Stomach (tissue), 9 donors: ENCODE measurements around the gene SLIT1. TPM values are rescaled to one million over a fixed set of nuclear protein-coding genes. Genes with fewer than 3 reads are reported as not detected.

ENCODE experiments used
- DNase-seq, 2 donors: peaks; one replicate each; pipeline versions ENCODE4 v3.0.0 to v3.0.0-alpha.2; 2013 to 2019
- H3K27ac ChIP-seq, 5 donors: fragments of 200-600 bp in 4 of 5; sonication (generic) in 4 of 5; one replicate each; pipeline ENCODE4 v1.5.1; 2013 to 2019; ENCODE audit warnings: mild to moderate bottlenecking in 1 of 5, moderate library complexity in 1 of 5
- H3K27me3 ChIP-seq, 3 donors: fragments of 200-600 bp; sonication (generic); one replicate each; pipeline ENCODE4 v1.5.1; 2017 to 2019; ENCODE audit warnings: mixed run types in 1 of 3
- H3K36me3 ChIP-seq, 4 donors: fragments of 200-600 bp; sonication (generic); 1 replicate in 3 of 4; 2 replicates in 1 of 4; pipeline ENCODE4 v1.5.1; 2016 to 2019
- H3K4me1 ChIP-seq, 4 donors: fragments of 200-600 bp; sonication (generic); one replicate each; pipeline ENCODE4 v1.5.1; 2016 to 2019
- H3K4me3 ChIP-seq, 4 donors: fragments of 200-600 bp; sonication (generic) in 3 of 4; one replicate each; pipeline ENCODE4 v1.5.1; 2016 to 2019; ENCODE audit warnings: mild to moderate bottlenecking in 1 of 4
- H3K9me3 ChIP-seq, 4 donors: fragments of 200-600 bp; sonication (generic); one replicate each; pipeline ENCODE4 v1.5.1; 2016 to 2019
- EP300 ChIP-seq: sonication (generic); formaldehyde crosslinking; IDR thresholded peaks from one replicate; pipeline ENCODE4 v1.6.1; 2017; ENCODE audit warnings: antibody characterized with exemption
- POLR2A ChIP-seq, 4 donors: fragments of 450-650 bp; IDR thresholded peaks; one replicate each; pipeline ENCODE4 v1.6.1; 2016; ENCODE audit warnings: antibody characterized with exemption in 4 of 4, control low read depth in 2 of 4, mild to moderate bottlenecking in 1 of 4, moderate library complexity in 1 of 4
- POLR2AphosphoS5 ChIP-seq, 3 donors: sonication (generic); formaldehyde crosslinking; IDR thresholded peaks; one replicate each; pipeline ENCODE4 v1.6.1; 2016; ENCODE audit warnings: antibody characterized with exemption in 3 of 3
- WGBS, 5 donors: extraction: QIAGEN DNeasy Blood & Tissue Kit in 3 of 5; methylation state at CpG; one replicate each; pipeline versions ENCODE4 v1.1.5 to v1.1.7; 2013 to 2018; 5-methylcytosine and 5-hydroxymethylcytosine counted together
- intact Hi-C: fragments of 100-400 bp; cut with DNase I; formaldehyde crosslinking; loops from one replicate; pipeline ENCODE4 v1.15.1; 2023; ENCODE audit warnings: low total_unique reads
- polyA plus RNA-seq, 3 donors: library from polyadenylated mRNA; stranded (reverse); fragments of 200-250 nt; gene quantifications; one replicate each; pipeline ENCODE4 v1.2.3, GENCODE V29; 2013
- total RNA-seq, 5 donors: library from RNA; depleted of rRNA; stranded (reverse); fragments of >200 nt; gene quantifications; one replicate each; pipeline versions ENCODE4 v1.1.0 to v1.2.3, GENCODE V29; 2014 to 2016
- TF ChIP-seq, protein P1 (sequence below), 7 experiments: fragments of 450-650 bp in 4 of 7; fragments of 200-600 bp in 3 of 7; sonication (generic) in 3 of 7; IDR thresholded peaks; one replicate each; pipeline ENCODE4 v1.5.1; 2016 to 2019; ENCODE audit warnings: antibody characterized with exemption in 7 of 7, control low read depth in 2 of 7, mild to moderate bottlenecking in 1 of 7
- donor health status: healthy with polysubstance abuse.
- donor health status: Bipolar disorder and iron deficiency.
- donor health status: healthy.

SLIT1 gene
- total and polyA plus RNA-seq, 8 donors = under 0.01 to 6.1 (median 0.44) TPM

DNA sequence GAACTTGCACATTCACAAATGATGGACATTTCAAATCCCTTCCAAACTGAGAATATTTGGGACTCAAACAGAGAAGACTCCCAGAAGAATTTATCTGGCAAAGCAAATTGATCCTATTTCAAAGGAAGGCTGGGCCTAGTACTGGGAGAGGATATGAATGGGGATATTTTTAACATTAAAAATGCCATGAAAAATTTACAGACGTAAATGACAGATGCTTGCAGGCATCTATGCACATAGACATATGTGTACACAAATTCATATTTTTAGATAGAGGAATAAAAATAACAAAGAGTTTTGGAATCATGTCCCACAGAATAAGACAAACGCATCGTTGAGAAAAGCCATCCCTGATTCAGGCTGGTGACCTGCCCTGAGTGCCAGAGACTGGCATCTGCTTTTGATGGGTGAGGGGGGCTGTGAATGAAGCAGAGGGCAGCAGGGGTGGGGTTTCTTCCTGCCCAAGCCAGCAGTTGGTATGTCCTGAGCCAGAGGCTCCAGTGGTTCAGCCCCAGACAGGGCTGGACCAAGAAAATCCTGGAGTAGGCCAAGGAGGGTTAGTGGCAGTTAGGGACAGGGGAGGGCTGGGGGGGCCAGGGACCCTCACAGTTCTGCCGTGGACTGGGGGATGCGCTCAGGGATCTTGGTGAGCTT is 138.5 kb downstream of the SLIT1 start:
- Histone ChIP-seq H3K36me3 (no peaks in the 10 kb centered on the region), H3K4me1 (no peaks in the 10 kb centered on the region), H3K4me3 (no peak overlapping the region), H3K9me3 (peaks cover 0 to 5% (median 2%) of the 10 kb centered on the region in 4 donors), H3K27me3 (peaks cover 0 to 15% (median 0%) of the 10 kb centered on the region in 3 donors), H3K27ac (no peak overlapping the region)
- no peak for DNase-seq
- WGBS, 5 donors = 82 to 94% (median 87%) methylated on average over 5 of the region's 5 CpGs
- TF ChIP-seq POLR2AphosphoS5 (IDR thresholded peaks at IDR 0.05) (no peak), POLR2A (IDR thresholded peaks at IDR 0.05) (no peak)
- intact Hi-C loops = no loop called here

DNA sequence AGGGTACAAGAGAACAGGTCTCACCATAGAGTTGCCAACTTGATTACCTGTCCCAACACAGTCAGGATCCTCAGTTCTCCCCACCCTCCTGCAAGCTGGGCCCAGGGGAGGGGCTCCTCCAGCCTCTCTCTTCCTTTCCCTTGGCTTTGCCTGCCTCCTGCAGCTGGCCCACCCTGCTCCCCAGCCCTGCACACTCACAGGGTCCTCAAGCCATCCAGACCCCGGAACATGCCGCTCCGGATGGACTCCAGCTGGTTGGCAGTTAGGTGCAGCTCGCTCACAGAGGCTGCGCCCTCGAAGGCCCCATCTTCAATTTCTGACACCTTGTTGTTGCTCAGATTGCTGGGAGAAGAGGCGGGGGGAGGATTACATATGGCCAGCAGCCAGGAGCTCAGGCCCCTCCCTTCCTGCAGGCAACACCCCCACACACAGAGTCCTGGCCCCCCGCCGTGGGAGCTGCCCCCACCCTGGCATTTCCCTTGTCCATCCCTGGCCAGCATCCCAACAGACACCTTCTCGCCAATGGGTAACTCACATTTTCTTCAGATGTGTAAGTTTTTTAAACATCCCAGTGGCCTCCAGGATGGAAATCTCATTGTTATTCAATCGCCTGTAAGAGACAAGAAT is 139.2 kb downstream of the SLIT1 start:
- WGBS, 5 donors = 67 to 85% (median 76%) methylated on average over 9 to 11 of the region's 11 CpGs
- intact Hi-C loops = no loop called here
- peaks cover 0 to 15% (median 0%) of the 10 kb centered on the region in 3 donors for H3K27me3 ChIP-seq
- H3K4me3 ChIP-seq = no peak overlapping the region
- H3K36me3 ChIP-seq = no peaks in the 10 kb centered on the region
- TF ChIP-seq EP300 = no peak
- no peak overlapping the region for H3K27ac ChIP-seq
- DNase-seq = no peak
- peaks cover 0 to 5% (median 2%) of the 10 kb centered on the region in 4 donors for H3K9me3 ChIP-seq
- no peaks in the 10 kb centered on the region for H3K4me1 ChIP-seq

DNA sequence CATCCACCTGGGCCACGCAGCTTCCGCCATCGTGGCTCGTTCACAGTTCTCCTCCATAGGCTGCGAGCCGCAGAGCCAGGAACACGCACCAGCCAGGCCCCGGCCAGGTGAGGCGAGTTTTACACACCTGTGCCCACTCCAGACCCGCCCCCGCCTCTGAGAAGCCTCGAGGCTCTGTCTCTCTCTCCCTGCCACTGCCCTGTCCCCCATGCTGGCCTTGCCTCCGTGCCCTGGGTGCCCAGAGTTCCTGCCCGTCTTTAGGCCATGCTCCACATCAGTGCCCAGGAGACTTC is 142.2 kb downstream of the SLIT1 start:
- H3K4me3 ChIP-seq = no peak overlapping the region
- H3K27me3 ChIP-seq = no peaks in the 10 kb centered on the region
- peaks cover 0 to 5% (median 2%) of the 10 kb centered on the region in 4 donors for H3K9me3 ChIP-seq
- DNase-seq = no peak
- no peak for TF ChIP-seq EP300
- TF ChIP-seq POLR2A (IDR thresholded peaks at IDR 0.05) = no peak
- TF ChIP-seq, protein P1, sequence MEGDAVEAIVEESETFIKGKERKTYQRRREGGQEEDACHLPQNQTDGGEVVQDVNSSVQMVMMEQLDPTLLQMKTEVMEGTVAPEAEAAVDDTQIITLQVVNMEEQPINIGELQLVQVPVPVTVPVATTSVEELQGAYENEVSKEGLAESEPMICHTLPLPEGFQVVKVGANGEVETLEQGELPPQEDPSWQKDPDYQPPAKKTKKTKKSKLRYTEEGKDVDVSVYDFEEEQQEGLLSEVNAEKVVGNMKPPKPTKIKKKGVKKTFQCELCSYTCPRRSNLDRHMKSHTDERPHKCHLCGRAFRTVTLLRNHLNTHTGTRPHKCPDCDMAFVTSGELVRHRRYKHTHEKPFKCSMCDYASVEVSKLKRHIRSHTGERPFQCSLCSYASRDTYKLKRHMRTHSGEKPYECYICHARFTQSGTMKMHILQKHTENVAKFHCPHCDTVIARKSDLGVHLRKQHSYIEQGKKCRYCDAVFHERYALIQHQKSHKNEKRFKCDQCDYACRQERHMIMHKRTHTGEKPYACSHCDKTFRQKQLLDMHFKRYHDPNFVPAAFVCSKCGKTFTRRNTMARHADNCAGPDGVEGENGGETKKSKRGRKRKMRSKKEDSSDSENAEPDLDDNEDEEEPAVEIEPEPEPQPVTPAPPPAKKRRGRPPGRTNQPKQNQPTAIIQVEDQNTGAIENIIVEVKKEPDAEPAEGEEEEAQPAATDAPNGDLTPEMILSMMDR (IDR thresholded peaks at IDR 0.05) = no peak
- no peak for TF ChIP-seq POLR2AphosphoS5 (IDR thresholded peaks at IDR 0.05)
- no peak overlapping the region for H3K27ac ChIP-seq
- no peaks in the 10 kb centered on the region for H3K4me1 ChIP-seq
- WGBS, 5 donors = 84 to 93% (median 89%) methylated on average over 13 to 14 of the region's 14 CpGs
- intact Hi-C loops = no loop called here
- H3K36me3 ChIP-seq = no peaks in the 10 kb centered on the region

DNA sequence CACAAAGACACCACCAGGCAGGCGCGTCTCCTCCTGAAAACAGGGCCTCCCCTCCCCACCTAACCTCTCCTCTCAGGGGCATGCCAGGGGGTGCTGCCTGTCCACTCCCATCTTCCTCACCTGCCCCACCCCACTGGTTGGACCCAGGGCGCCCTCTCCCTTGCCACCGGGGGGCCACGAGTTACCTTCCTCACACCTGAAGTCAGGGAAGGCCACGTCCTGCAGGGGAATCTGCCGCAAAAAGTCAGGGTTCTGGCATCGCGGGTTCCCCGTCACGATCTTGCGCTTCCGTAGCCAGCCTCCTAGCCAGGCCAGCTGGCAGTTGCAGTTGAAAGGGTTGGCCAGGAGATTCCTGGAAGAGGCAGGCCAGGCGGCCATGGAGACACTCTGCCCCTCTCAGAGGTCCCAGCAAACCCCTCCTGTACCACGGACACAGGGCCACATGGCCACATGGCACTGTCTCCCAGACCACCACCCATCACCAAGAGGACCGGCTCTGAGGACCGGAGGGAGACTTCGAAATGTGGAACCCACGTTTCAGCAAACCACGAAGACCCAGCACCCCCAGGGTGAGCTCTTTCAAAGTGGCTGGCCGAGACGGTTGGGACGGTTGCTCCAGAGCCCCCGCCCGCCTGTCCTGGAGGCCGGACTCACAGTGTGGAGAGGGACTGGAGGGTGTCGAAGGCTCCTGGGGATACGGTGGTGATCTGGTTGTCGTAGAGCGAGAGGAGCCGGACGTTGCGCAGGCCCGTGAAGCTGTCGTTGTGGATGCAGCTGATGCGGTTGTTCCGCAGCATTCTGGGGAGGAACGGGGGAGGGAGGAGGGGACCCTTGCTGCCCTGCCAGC is 142.8 kb downstream of the SLIT1 start:
- intact Hi-C loops = no loop called here
- DNase-seq = no peak
- H3K36me3 ChIP-seq = no peaks in the 10 kb centered on the region
- no peak overlapping the region for H3K4me3 ChIP-seq
- no peak for TF ChIP-seq POLR2A (IDR thresholded peaks at IDR 0.05)
- no peak for TF ChIP-seq EP300
- TF ChIP-seq POLR2AphosphoS5 (IDR thresholded peaks at IDR 0.05) = no peak
- 89 to 94% (median 92%) methylated on average over 33 to 38 of the region's 38 CpGs for WGBS, 5 donors
- peaks cover 0 to 5% (median 2%) of the 10 kb centered on the region in 4 donors for H3K9me3 ChIP-seq
- no peaks in the 10 kb centered on the region for H3K27me3 ChIP-seq
- H3K4me1 ChIP-seq = peaks cover under 1 to 4% (median 2%) of the 10 kb centered on the region in 4 donors
- H3K27ac ChIP-seq = no peak overlapping the region

DNA sequence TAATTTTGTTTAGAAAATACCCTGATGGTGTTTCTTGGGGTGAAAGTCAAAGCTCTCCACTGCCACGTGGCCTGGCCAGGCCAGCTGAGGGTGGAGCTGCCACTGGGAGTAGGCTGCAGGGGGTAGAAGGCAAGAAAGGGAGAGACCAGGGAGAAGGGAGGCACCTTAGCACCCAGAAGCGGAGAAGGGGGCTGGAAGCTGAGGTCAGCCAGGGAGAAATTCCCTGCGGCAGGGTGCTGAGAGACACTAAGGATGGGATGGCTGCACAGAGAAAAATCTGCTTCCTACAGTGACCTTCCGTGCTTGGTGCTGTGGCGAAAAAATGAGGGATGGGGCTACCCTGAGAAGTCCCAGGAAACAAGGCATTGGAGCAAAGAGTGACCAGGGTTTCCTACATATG is 143.7 kb downstream of the SLIT1 start:
- Histone ChIP-seq H3K27me3 (no peaks in the 10 kb centered on the region), H3K27ac (no peak overlapping the region), H3K9me3 (peaks cover 0 to 5% (median 2%) of the 10 kb centered on the region in 4 donors), H3K4me3 (no peak overlapping the region), H3K36me3 (no peaks in the 10 kb centered on the region), H3K4me1 (peaks cover 5 to 12% (median 10%) of the 10 kb centered on the region in 4 donors)
- DNase-seq = no peak
- intact Hi-C loops = no loop called here
- 80 to 85% (median 84%) methylated on average over 5 of the region's 5 CpGs for WGBS, 5 donors
- TF ChIP-seq POLR2AphosphoS5 (IDR thresholded peaks at IDR 0.05) (no peak), EP300 (no peak), POLR2A (IDR thresholded peaks at IDR 0.05) (no peak)
- TF ChIP-seq, protein P1 (IDR thresholded peaks at IDR 0.05) = no peak
